RCC 7860 (cell line): Measurements from ENCODE around the gene TP53BP2.
"Not testable (repeated sequence)": the region's sequence is repeated elsewhere in the genome, so short reads cannot be mapped to it uniquely, and the experiment has no call there.

ENCODE experiments used
- DNase-seq: peaks from one replicate; pipeline ENCODE4 v3.0.0-alpha.2; 2015; ENCODE audit warnings: low spot score
- FAIRE-seq: peaks from 2 replicates; lab custom pipeline; 2012; peaks lifted over from hg19 to GRCh38; lab: Jason Lieb, UNC

The TP53BP2 gene, protein sequence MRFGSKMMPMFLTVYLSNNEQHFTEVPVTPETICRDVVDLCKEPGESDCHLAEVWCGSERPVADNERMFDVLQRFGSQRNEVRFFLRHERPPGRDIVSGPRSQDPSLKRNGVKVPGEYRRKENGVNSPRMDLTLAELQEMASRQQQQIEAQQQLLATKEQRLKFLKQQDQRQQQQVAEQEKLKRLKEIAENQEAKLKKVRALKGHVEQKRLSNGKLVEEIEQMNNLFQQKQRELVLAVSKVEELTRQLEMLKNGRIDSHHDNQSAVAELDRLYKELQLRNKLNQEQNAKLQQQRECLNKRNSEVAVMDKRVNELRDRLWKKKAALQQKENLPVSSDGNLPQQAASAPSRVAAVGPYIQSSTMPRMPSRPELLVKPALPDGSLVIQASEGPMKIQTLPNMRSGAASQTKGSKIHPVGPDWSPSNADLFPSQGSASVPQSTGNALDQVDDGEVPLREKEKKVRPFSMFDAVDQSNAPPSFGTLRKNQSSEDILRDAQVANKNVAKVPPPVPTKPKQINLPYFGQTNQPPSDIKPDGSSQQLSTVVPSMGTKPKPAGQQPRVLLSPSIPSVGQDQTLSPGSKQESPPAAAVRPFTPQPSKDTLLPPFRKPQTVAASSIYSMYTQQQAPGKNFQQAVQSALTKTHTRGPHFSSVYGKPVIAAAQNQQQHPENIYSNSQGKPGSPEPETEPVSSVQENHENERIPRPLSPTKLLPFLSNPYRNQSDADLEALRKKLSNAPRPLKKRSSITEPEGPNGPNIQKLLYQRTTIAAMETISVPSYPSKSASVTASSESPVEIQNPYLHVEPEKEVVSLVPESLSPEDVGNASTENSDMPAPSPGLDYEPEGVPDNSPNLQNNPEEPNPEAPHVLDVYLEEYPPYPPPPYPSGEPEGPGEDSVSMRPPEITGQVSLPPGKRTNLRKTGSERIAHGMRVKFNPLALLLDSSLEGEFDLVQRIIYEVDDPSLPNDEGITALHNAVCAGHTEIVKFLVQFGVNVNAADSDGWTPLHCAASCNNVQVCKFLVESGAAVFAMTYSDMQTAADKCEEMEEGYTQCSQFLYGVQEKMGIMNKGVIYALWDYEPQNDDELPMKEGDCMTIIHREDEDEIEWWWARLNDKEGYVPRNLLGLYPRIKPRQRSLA

DNA sequence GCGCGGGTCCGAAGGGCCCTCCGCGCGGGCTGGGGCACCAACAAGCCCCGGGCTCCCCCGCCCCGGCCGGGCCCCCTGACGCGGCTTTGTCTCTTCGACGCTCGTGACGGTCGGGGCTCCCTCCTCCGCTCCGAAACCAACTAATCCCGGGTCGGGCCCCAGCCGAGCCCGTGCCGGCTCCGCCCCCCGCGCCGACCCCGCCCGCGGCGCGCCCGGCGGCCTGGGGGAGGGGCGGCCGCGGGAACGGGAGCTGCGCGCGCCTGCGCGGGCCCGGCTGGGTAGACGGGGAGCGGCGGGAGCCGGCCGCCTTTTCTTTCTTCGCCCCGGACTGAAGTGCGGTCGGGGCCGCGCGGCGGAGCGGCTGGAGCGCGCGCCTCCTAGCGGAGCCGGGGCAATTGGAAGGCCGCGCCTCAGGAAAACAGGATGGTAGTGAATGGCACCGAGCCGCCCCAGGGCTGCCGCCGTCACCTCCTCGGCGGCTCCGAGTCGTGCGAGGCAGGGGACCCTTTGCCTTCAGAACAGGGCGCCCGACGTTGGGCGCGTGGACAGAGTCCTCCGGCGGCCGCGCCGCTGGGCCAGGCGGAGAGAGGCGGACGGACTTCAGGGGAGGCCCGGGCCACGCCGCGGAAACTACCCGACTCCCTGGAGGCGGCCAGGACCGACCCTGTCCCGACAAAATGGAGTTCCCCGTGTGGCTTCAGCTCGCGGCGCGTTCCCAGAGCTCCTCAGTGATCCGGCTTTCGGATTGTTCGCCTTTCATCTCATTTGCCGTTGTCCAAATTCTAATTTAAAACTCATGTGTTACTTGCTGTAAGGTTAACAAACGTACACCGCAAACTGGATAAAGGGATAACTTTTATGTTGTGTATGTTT is at the start of gene TP53BP2:
TSS of gene TP53BP2 (minus strand) at position 138 of the 873 bp plus-strand sequence. CDS start 267 bp downstream, outside the sequence.
- DNase-seq (peak; percentile 83), FAIRE-seq (no peak)

DNA sequence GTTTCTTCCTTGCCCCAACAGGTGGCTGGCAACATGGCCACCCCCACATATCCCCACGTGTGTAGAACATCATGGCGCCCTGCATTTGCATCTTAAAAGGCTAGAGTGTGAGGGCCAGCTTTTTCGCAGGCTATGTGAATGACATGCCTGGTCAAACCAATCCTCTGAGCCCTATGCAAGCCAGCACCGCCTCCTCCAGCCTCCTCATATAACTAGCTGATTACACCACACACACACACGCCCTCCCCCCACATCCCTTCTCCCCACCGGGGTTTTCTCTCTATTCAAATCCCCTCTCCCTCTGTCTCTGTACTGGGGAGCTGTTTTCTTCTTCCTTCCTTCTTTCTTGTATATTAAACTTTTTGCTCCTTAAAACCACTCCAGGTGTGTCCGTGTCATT is 44.7 kb upstream of the TP53BP2 start:
- DNase-seq, FAIRE-seq: not testable (repeated sequence)

DNA sequence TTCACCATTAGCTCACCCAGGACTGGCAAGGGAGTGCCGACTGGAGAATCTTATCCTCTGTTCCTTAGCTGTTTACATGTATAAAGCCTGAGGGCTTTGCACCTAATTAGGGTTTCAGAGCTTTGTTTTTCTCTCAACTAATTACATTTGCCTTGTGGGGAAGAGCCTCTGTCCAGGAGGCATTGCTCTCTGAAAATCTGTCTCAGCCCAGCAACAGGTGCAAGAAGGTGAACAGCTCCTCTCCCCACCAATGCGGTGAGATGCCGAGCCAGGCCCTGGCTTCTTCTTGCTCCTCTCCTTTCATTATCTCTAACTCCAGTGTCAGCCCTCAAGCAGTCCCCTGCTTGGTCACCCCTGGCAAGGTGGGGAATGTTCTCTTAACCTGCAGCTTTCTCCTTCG is 43.6 kb upstream of the TP53BP2 start:
- not testable (repeated sequence) for DNase-seq, FAIRE-seq

DNA sequence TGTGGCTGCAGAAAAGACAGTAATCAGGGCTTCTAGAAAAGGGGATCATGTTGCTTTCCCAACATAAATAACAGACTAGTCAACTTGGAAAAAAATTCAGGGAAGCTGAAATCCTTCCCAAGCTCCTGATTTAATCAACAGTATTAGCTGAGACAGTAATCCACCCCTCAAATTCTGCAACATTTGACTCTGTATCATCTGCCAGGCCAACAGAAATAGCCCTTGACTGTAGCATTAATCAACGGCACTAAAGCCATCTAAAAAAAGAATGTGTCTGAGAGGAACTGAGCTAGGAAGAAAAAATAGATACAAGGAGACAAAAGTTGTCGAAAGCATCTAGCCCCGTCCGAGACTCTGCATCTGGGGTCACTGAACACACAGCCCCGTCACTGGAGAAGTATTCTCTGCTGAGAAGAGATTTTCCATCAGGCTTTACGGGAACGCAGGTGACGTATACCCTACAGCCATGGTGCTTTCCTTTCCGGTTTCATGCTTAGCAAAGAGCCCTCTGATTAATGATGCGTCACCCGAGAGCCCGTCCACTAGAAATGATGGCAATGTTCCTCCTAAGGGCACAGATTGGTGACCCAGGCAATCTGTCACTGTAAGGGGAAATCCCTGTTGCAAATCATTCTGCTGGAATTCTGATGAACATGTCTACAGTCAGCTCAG is 42.1 kb upstream of the TP53BP2 start:
- DNase-seq (peak; percentile 100), FAIRE-seq (peak; percentile 96)

DNA sequence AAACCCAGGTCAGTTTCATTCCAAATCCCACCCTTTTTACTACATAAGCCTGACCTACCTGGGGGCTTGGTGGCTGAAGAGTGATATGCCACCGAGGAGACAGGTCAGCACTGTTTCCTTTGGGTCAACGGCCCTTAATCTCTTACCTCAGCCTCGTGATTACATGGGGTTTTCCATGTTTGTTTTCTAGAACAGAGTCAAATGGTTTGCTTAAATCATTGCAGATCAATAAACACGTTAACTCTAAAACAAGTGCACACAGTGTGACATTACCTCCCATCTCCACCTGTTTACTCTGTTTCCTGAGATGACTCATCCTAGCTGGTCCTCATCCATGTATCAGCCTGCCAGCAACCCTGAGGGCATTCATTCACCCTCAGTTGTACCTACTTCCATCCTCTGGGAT is 40.8 kb upstream of the TP53BP2 start:
- FAIRE-seq, result no peak
- peak; percentile 25 for DNase-seq

DNA sequence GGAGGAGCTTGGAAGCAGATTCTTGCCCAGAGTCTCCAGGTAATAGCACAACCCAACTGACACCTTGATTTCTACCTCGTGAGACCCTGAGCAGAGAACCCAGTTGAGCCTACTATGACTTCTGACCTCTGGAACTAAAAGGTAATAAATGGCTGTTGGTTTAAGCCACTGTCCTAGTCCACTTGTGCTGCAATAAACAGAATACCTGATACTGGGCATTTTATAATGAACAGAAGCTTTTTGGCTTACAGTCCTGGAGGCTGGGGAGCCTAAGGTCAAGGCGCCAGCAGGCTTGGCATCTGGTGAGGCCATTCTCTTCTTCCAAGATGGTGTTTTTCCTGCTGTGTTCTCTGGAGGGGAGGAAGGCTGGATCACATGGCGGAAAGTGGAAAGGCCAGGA is 39.9 kb upstream of the TP53BP2 start:
- DNase-seq (no peak), FAIRE-seq (no peak)

DNA sequence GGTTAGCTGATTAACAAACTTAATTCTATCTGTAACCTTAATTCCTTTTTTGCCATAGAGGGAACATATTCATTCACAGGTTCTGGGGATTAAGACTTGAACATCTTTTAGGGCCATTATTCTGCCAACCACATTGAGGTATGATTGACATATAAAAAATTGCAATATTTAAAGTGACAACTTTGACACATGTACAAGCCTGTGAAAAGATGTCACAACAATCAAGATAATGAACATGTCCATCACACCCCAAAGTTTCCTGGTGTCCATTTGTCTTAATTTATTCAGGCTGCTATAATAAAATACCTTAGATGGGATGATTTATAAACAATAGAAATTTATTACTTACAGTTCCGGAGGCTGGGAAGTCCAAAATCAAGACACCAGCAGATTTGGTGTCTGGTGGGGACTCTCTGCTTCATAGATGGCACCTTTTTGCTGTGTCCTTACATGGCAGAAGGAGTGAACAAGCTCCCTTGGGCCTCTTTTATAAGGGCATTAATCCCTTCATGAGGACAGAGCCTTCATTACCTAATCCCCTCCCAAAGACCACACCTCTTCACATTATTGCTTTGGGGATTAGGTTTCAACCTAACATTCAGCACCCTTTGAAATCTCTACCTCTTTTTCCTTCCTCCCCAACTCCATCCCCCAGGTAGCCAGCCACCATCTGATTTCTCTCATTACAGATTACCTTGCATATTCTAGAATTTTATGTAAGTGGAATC is 33.0 kb upstream of the TP53BP2 start:
- no peak for FAIRE-seq

DNA sequence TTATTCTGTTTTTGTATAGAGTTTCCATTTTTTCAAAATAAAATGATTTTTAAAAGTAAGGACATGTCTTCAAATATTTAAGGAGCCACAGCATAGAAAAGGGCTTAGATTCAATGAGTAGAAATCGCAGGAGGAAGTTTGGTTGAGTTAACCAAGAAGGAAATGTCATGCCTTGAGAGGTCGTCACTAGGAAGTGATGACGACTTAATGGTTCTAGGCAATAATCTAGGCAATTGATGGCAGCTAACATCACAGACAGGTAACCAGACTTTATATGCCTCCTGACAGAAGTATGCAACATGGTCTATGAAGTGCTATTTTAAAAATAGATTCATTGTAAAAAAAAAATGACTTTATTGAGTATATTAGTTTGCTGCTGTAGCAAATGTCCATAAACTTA is 32.1 kb upstream of the TP53BP2 start:
- FAIRE-seq (no peak), DNase-seq (no peak)

More for the DNA sequence above, 33.0 kb upstream of the TP53BP2 start:
- DNase-seq, result no peak

DNA sequence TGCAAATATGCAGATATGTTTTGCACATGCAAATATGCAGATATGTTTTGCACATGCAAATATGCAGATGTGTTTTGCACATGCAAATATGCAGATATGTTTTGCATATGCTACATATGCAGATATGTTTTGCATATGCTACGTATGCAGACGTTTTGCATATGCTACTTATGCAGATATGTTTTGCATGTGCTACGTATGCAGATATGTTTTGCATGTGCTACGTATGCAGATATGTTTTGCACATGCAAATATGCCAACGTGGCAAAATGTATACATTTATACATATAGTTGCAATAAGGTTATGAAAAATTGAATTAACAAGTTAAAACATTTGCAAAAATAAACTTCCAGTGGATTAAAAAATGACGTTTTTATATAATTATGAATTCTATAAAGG is 30.8 kb upstream of the TP53BP2 start:
- FAIRE-seq, result no peak
- no peak for DNase-seq

DNA sequence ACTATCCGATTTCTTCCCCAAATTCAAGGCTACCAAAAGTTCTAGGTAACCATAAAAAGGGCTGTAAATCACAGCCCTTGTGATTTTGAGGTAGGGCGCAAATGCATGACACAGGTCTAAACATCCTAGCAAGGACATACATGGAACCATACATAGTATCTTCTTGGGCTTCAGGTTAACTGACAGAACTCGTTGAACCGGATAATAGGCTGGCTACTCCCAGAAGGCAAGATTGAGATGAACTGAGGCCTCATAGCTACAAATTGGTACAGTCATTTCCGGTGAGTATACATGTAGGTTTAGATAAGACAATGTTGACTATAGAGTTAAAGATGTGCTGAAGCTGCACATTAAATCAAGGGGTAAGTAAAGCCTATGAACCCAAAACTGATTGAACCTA is 27.3 kb upstream of the TP53BP2 start:
- peak; percentile 54 for DNase-seq
- no peak for FAIRE-seq

DNA sequence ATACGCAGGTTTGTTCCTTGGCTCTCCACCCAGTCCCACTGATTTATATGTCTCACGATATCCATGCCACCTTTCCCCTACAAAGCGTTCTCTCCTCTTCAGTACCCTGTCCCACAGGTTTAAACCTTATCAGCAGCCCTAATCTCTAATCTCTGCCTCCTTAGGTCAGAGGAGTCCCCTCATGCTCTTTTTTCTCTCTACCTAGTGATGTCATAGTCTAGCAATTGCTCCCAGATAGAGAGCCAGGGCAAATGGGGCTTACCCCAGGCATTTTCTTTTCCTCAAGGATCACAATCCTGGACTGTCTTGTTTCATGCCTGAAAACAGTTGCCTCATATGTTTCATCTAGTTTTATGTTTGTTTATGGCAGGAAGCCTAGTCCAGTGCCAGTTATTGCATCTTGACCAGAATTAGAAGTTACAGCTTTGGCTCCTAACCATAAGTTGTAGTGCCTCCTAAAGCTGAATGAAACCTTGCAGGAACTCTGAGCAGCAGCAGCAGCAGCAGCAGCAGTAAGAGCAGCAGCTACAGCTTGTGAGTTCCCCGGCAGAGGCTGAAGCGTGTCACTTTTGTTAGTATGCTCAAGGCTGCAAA is 26.7 kb upstream of the TP53BP2 start:
- DNase-seq (no peak), FAIRE-seq (no peak)

DNA sequence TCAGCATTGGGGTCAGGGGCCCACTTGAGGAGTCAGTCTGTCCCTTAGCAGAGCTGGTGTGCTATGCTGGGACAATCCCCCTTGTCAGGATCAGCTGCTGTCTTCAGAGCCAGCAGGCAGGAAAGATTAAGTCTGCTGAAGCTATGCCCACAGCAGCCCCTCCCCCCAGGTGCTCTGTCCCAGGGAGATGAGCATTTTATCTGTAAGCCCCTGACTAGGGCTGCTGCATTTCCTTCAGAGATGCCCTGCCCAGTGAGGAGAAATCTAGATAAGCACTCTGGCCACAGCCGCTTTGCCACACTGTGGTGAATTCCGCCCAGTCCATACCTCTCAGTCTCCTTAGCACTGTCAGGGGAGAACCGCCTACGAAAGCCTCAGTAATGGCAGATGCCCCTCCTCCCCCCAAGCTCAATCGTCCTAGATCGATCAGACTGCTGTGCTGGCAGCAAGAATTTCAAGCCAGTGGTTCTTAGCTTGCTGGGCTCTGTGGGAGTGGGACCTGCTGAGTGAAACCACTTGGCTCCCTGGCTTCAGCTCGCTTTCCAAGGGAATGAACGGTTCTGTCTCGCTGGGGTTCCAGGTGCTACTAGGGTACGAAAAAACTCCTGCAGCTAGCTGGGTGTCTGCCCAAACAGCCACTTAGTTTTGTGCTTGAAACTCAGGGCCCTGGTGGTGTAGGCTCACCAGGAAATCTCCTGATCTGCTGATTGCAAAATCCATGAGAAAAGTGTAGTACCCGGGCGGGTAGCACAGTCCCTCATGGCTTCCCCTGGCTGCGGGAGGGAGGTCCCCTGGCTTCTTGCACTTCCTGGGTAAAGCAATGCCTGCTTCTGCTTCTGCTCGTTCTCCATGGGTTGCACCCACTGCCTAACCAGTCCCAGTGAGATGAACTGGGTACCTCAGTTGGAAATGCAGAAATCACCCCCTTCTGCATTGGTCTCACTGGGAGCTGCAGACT is 25.1 kb upstream of the TP53BP2 start:
- DNase-seq (no peak), FAIRE-seq (no peak)

DNA sequence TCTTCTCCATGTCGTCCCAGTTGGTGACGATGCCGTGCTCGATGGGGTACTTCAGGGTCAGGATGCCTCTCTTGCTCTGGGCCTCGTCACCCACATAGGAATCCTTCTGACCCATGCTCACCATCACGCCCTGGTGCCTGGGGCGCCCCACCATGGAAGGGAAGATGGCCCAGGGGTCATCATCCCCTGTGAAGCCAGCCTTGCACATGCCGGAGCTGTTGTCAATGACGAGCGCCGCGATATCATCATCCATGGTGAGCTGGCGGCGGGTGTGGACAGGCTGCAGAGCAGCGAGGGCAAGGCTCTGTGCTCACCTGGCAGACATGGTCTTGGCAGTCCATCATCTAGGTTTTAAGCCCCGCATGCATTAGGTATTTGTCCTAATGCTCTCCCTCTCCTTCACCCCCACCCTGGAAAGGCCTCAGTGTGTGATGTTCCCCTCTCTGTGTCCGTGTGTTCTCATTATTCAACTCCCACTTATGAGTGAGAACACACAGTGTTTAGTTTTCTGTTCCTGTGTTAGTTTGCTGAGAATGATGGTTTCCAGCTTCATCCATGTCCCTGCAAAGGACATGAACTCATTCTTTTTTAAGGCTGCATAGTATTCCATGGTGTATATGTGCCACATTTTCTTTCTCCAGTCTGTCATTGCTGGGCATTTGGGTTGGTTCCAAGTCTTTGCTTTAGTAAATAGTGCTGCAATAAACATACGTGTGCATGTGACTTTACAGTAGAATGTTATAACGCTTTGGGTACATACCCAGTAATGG is 19.0 kb upstream of the TP53BP2 start:
- not testable (repeated sequence) for FAIRE-seq, DNase-seq

DNA sequence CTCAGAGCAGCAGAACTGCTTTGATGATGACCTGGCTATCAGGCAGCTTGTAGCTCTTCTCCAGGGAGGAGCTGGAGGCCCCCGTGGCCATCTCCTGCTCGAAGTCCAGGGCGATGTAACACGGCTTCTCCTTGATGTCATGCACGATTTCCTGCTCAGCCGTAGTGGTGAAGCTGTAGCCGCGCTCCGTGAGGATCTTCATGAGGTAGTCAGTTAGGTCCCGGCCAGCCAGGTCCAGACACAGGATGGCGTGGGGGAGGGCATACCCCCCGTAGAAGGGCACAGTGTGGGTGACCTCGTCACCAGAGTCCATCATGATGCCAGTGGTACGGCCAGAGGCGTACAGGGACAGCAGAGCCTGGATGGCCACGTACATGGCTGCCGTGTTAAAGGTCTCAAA is 18.3 kb upstream of the TP53BP2 start:
- DNase-seq (no peak), FAIRE-seq (no peak)

DNA sequence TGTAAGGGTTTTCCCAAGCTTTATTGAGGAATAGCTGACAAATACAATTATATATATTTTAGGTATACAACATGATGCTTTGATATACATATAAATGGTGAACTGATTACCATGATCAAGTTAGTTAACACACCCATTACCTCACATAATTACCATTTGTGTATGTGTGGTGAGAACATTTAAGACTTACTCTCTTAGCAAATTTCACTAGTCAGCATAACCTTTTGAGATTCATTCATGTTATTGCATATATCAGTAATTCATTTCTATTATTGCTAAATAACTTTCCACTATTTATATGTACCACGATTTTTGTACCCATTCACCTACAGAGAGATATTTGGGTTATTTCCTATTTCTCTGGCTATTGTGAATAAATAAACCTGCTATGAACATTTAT is 16.2 kb upstream of the TP53BP2 start:
- DNase-seq (no peak), FAIRE-seq (no peak)

DNA sequence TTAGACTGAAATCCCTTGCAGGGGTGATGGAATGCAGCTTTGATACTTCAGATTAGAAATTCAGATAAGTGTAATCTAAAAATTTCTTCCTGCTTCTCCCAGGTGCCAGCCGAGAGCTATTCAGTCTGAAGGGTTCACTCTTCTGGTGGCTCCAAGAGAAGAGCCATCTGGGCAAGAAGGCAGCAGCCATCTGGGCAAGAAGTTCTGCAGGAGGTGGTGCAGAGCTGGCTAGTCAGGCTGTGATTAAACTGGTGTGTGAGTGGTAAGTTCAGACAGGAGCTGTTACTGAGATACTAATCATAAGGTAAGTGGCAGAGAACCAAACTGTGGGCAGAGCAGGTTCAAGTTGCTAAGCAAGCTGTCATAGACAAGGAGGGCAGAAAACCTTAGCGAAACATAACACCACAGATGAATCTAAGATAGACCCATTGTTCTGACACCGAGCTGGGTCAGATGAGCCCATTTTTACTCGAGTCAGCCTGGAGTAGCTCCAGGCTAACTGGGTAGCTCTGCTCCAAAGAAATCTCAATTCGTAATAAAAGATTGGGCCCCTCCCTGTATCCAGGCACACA is 14.4 kb upstream of the TP53BP2 start:
- FAIRE-seq (no peak), DNase-seq (no peak)
